ENCODE results near the gene PDCD10. TPM values are rescaled to one million over a fixed set of nuclear protein-coding genes. Genes with fewer than 3 reads are reported as not detected.

The PDCD10 gene
- total RNA-seq, 1 experiment from 2014 or later = 70.4 TPM

DNA sequence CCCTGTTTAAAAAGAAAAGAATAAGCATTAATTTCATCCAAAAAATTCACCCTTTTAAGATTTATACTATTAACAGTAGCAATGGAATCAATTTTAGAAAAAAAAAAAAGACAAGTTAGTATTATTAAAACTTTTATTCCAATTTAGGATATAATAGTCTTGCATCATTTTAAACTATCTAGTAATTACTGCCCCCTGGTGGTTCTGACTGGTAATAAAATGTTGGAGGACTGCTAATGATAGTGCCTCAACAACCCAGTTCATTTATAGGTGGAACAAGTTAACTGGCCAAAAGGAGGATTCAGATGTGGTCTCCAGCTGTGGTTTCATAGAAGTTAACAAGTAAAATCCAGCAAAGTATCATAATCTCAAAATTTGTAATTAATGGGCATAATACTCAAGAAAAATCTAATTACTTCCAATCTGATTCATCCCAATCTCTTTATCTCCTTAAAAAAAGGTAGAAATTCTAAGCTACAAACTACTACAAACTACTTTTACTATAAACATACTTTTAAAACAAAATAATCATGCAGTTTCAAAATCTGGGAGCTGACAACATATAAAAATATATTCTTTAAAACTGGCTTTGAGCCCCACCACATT is 50.2 kb downstream of the PDCD10 start:
- peak; percentile 61 for DNase-seq (ENCODE audit: extremely low read depth, low read depth)

DNA sequence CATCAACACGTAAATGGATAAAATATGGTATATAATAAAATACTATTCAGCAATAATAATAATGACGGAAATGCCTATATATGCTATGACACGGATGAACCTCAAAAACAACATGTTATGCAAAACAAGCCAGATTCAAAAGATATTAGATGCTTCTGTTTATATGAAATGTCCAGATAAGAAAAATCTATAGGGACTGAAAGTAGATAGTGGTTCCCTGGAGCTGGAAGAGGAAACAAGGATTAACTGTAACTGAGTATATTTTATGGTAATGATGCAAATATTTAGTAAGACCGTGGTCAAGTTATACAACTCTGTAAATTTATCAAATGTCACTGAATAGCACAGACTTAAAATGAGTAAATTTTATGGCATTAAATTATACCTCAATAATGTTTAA is 55.2 kb downstream of the PDCD10 start:
- DNase-seq (ENCODE audit: extremely low read depth, low read depth) = no peak

DNA sequence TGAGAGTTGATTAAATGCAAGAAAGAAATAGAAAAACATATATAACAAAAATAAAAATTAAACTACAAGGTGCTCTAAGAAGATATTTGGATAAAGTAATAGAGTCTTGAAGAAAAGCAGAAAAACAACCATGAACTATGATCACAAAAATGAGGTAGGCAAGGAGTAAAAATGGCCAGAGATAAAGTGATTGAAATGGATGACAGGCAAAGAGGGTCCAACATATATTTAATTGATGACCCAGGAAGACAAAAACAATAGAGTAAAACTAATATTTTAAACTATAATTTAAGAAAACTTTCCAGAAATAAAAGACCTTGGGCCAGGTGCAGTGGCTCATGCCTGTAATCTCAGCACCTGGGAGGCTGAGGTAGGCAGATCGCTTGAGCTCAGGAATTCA is 58.8 kb downstream of the PDCD10 start:
- DNase-seq (ENCODE audit: extremely low read depth, low read depth) = no peak

DNA sequence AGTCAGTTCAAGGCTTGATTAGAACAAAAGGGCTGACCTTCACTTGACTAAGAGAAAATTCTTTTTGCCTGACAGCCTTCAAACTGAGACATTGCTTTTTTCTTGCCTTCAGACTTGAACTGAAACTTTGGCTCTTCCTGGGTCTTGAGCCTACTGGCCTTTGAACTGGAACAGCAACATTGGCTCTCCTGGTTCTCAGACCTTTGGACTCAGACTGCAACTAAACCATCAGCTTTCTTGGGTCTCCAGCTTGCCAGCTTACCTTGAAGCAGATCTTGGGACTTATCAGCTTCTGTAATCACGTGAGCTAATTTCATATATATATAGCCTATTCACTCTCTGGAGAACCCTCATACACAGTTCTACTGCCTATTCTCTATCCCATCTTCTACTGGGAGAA is 61.5 kb downstream of the PDCD10 start:
- DNase-seq (ENCODE audit: extremely low read depth, low read depth) = no peak

DNA sequence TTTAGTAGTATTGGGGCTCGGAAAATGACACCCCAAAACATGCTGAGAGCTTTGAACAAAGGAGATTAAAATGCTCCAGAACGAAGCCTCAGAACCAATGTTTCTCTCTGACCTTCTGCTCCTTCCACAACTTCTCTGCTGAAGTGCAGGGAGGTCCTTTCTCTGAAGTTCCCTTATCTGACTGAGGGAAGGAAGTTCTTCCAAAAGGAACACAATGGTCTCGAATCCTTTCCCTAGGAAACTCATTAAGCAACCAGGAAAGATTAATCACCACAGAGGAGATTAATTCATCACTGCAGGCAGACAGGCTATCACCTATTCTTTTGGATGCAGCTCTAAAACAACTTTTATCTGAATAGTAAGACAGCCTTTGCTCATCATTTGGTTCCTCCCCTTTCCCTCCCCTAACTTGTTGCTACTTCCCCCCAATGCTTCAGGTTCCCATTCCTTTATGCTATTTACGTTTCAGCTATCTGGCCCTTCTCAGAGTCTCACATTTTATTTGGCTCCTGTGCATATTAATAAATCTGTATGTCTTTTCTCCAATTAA is 62.7 kb downstream of the PDCD10 start:
- no peak for DNase-seq (ENCODE audit: extremely low read depth, low read depth)

DNA sequence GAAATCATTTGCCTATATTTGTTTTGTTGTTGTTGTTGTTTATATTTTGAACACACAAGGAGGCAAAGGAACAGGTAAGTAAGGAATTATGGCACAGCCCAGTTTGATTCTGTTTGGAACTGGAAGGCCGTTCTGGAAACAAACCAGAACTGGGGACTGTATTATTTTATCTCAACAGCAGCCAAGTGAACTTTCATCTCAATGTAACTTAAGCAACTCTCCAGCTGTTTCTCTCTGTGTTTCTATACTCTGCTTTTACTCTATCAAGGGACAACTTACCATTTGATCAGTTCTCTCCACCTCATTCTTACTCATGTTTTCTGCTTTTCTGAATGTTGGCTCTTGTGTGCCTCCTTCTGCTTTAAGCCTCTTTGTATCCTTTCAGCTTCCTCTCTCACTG is 65.0 kb downstream of the PDCD10 start:
- no peak for DNase-seq (ENCODE audit: extremely low read depth, low read depth)

DNA sequence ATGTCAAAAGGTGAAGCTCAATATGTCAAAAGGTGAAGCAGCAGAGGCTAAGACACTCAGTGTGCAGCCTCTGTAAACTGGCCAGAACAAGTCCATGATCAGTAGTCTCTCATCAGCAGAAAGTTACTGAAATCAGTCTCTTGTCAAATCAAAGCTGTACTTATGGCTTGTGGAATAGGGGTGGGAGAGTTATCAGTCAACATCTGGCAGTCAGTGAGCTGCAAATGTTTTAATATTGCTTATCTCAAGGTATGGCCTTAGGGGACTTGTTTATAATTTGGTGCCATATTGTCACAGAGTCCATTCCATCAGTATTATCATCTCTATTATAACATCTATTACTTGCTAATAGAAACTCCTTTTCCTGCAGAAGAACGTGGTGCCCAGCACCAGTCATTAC is 66.0 kb downstream of the PDCD10 start:
- DNase-seq (ENCODE audit: extremely low read depth, low read depth) = no peak

DNA sequence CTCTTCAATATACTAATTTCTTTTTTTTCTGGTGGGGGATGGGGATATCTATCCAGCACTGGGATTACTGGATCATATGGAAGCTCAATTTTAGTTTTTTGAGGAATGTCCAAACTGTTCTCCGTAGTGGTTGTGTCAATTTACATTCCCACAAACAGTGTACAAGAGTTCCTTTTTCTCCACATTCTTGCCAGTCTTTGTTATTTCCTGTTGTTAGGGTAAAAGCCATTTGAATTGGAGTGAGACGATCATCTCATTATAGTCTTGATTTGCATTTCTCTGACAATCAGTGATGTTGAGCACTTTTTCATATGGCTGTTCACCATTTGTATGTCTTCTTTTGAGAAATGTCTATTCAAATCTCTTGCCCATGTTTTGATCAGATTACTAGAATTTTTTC is 68.1 kb downstream of the PDCD10 start:
- no peak for DNase-seq (ENCODE audit: extremely low read depth, low read depth)

DNA sequence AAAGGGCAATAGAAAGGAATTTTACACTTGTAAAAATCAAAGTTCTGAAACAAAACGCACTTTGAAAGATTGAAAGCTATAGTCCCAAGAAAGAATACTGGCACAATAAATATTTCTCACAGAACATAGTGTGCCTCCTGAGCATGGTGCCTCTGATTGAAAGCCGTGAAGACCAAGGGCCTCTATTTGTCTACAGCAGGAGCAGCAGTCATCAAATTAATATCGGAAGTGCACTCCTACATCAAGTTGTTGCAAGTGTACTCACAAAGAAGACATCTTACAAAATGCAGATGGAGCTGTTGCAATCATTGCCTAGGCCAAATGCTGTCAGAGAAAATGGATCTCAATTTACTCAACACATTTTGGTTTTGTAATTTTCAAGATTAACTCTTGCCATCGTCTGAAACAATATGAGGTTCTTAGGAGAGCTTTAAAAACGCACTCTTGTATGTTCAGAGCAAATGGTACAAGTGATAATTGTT is 71.7 kb downstream of the PDCD10 start:
- no peak for DNase-seq (ENCODE audit: extremely low read depth, low read depth)

DNA sequence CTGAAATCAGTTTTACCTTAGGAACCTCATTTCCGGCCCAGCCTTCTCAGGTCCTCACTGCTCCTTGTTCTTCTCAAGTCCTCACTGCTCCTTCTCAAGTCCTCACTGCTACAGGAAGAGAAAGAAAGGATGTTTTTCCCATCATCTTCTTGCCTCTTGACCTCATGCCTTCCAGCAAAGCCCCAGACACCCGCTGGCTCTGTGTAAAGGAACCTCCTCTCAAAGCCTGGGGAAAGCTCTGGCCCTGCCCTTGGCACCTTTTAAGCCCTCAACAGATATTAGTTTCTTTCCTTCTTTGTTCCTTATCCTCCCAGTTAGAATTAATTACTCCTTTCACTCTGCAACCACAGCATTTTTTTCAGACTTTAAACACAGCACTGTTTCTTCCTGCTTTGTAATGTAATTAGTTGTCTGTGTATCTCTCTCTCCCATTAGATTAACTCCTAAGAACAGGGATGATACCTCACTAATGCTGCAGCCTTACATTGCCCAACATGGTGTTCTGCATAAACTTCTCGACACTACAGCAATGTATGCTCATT is 76.9 kb downstream of the PDCD10 start:
- no peak for DNase-seq (ENCODE audit: extremely low read depth, low read depth)

DNA sequence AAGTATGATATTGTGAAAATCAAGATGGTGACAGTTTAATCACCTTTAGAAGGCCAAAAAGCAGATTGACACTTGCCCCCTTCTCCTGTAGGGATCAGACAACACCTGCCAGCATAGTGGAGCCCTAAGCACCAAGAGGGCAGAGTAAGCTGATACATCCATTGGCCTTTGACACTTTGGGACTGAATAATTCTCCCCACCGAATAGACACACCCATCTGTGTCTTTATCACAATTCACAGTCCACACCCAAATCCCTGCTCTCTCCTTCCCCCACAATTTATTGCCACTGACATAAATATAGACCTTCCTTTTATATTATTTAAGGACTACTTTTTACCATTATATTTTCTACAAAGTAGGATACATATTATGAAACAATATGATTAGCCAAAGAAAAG is 77.9 kb downstream of the PDCD10 start:
- no peak for DNase-seq (ENCODE audit: extremely low read depth, low read depth)

DNA sequence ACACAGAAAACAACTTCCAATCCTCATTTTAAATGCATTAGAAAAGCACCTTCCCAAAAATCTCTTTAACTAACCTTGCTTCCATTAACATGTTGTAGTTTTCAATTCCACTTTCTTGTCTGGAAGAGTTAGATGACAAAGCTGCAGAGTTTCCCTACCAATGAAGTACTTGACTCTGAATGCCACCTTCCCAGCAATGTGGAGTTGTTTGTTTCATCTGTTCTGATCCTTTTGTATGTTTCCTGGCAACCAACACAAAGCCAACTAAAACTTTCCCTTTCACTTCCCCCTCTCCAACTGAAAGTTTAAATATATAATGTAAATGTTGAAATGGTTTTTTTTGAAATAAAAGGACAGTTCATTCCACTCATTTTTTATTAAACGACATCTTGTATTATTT is 80.9 kb downstream of the PDCD10 start, which contains the start of gene WDR49:
WDR49 (minus strand) TSS at position 183 of the 400 bp plus-strand sequence. CDS start 517 bp downstream, outside the sequence.
- DNase-seq (ENCODE audit: extremely low read depth, low read depth) = no peak

DNA sequence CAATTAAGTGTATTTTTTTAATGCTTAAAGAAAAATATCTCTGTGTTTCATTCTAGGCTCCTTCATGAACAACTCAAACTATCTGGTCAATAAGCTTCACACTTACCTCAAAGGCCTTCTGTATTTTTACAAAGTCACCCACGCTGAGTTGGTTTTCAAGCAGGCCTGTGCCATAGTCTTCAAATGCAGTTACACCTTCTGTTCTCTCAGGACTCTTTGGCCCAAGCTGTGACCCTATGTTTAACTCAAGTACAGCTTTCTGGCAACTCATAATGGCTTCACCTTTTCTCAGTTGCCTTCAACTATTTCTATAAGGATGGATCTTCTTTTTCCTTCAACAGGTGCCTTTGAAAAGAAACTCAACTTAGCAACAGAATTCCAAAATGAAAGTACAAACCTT is 81.5 kb downstream of the PDCD10 start:
- DNase-seq (ENCODE audit: extremely low read depth, low read depth) = no peak

DNA sequence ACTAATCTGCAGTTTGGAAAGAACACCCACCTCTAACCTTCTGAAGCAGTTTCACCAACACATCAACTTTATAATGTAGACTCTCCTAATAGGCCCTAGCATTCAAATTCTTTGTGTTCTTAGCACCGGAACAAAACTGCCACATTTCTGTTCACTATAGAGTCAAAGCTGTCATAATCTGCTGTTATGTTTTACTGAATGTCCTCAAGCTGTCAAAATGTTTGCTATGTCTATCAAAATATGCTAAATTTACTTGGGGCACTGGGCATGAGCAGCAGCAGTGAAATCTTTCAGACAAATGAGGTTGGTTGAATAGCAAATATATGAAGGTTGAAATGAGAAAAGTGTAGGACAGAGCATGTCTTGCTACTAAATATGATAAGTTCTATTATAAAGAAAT is 82.9 kb downstream of the PDCD10 start:
- DNase-seq (ENCODE audit: extremely low read depth, low read depth) = no peak

DNA sequence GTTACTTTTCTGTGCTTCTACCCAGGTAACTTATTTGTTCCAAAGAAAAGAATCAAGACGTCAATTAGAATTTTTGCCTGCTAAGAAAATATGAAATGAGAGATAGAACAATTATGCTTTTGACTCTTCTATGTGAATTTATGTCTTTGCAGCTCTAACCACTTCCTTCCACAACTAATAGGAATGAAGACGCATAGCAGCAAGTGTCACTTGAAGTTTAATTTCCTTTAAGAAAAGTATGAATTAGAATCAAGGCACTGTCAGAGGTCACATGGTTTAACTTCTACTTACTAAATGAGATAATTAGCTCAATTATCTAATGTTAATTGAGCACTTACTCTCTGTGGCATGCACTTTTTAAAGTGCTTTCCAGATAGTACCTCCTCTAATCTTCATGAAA is 84.2 kb downstream of the PDCD10 start:
- DNase-seq (ENCODE audit: extremely low read depth, low read depth) = no peak

DNA sequence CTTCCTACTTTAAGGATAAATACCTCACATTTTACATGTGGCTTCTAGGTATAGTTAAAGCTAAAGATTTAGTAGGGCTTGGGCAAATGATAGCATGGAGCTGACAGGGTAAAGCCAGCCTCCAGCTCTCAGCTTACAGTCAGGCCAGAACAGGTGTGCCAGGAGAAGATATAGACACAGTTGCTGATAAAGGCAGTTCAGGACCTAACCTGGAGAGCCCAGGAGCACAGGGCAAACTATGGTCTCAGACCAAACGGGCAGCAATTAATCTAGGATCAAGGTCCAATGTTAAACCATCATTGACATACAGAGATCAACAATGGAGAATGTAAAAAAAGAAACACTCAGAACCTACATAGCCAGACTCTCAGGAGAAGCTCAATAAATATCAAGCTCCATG is 84.9 kb downstream of the PDCD10 start:
- DNase-seq (ENCODE audit: extremely low read depth, low read depth) = no peak

DNA sequence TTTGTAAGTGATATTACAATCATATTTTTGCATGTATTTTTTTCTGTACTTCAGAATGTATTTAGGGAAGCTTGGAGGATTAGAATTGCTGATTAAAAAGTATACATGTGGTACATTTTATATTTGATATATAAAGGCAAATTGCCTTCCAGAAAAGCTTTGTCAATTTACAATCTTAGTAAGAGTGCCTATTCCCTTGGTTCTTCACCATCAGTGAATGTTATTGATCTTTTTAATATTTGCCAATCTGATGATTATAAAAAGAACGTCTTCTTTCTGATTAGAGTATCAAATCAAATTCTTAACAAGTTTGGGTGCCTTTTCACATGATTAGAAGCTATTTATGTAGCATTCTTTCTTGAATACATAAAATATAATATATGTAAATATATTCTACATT is 90.1 kb downstream of the PDCD10 start:
- no peak for DNase-seq (ENCODE audit: extremely low read depth, low read depth)

Small RNA genes lying within 50 kb of the gene (small RNA-seq; reads per million reads assigned to genes)
- gene HMGN1P8 = 0 reads per million in 2 experiments

Other genes with a start within 250 kb of the PDCD10 start
- gene WDR49, start 81.0 kb downstream of the PDCD10 start, total RNA-seq (2014; rRNA removed; shearing (Covaris generic)) = 0.10 TPM in 1 of 2 replicates, not detected in the other
- 1.1 and 1.5 TPM in 2 replicates for gene SERPINI1, start 829 bp upstream of the PDCD10 start, total RNA-seq (2014; rRNA removed; shearing (Covaris generic))